Stimulated activated CD8-positive, alpha-beta memory T cell treated with anti-CD3 and anti-CD28 coated beads, Interleukin-2, amount 100 ng/mL, for 48 hours (primary cell): Measurements from ENCODE around the gene RBBP4.
"Not testable (repeated sequence)": the region's sequence is repeated elsewhere in the genome, so short reads cannot be mapped to it uniquely, and the experiment has no call there.

Experiments used
- DNase-seq, 2 donors: peaks; one replicate each; pipeline ENCODE4 v3.0.0-alpha.2; 2020; ENCODE audit warnings: low read depth in 2 of 2

The RBBP4 gene

GRCh38 chr1:32650752-32651460 lies at the start of gene RBBP4:
Gene RBBP4, plus strand, starts transcription at chr1:32651208. Its CDS starts 99 bp downstream, at chr1:32651307.
- DNase-seq = peak; percentile 97 to 99

GRCh38 chr1:32605711-32606424 lies 45.1 kb upstream of the RBBP4 start:
- DNase-seq = no peak

- DNase-seq = no peak
Measured at GRCh38 chr1:32606565-32607371, 44.2 kb upstream of the RBBP4 start.

GRCh38 chr1:32609180-32609579 lies 41.8 kb upstream of the RBBP4 start:
- no peak for DNase-seq

- DNase-seq = no peak
Measured at GRCh38 chr1:32611859-32612188, 39.2 kb upstream of the RBBP4 start.

- DNase-seq = peak; percentile 38 to 47
Measured at GRCh38 chr1:32612189-32612881, 38.7 kb upstream of the RBBP4 start.

GRCh38 chr1:32613472-32613871 lies 37.5 kb upstream of the RBBP4 start:
- DNase-seq = no peak

- no peak for DNase-seq
Measured at GRCh38 chr1:32618673-32619221, 32.3 kb upstream of the RBBP4 start.

- DNase-seq = no peak
Measured at GRCh38 chr1:32619701-32620485, 31.1 kb upstream of the RBBP4 start.

GRCh38 chr1:32622205-32622604 lies 28.8 kb upstream of the RBBP4 start:
- no peak for DNase-seq

GRCh38 chr1:32622806-32623681 lies 28.0 kb upstream of the RBBP4 start:
- DNase-seq = no peak

GRCh38 chr1:32623775-32624174 lies 27.2 kb upstream of the RBBP4 start:
- DNase-seq = peak in 1 of 2 donors; percentile 28

- no peak for DNase-seq
Measured at GRCh38 chr1:32626176-32626575, 24.8 kb upstream of the RBBP4 start.

GRCh38 chr1:32627596-32628162 lies 23.3 kb upstream of the RBBP4 start:
- no peak for DNase-seq

GRCh38 chr1:32630173-32630572 lies 20.8 kb upstream of the RBBP4 start:
- DNase-seq = not testable (repeated sequence)

- DNase-seq = no peak
Measured at GRCh38 chr1:32632829-32633228, 18.2 kb upstream of the RBBP4 start.

- DNase-seq = no peak
Measured at GRCh38 chr1:32635508-32636277, 15.3 kb upstream of the RBBP4 start.

- DNase-seq = no peak
Measured at GRCh38 chr1:32636914-32637645, 13.9 kb upstream of the RBBP4 start.
